Stimulated activated CD8-positive, alpha-beta memory T cell treated with anti-CD3 and anti-CD28 coated beads, Interleukin-12 subunit alpha, Interleukin-12 subunit beta, amount 100 ng/mL, for 4 hours (primary cell): ENCODE data around the gene JPT2.
"Not testable (repeated sequence)": the region's sequence is repeated elsewhere in the genome, so short reads cannot be mapped to it uniquely, and the experiment has no call there.

Experiments used
- DNase-seq: peaks from one replicate; pipeline ENCODE4 v3.0.0-alpha.2; 2020; ENCODE audit warnings: low read depth

The JPT2 gene

GRCh38 chr16:1676661-1677060, 1.4 kb upstream of the JPT2 start:
- DNase-seq, result no peak

DNA sequence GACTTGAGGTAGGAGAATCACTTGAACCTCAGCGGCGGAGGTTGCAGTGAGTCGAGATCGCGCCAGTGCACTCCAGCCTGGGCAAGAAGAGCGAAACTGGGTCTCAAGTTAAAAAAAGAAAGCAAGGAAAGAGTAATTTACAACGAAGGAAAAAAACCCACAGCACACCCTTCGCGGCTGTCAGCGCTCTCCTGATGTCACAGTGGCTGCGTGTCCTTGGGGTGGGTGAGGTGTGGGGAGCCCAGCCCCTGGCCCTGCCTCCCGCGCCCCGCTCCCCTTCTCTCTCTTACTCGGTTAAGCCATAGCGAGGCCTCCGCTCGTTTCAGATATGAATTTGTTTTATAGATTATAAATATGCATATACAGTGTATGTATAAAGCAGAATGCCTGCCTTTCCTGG, 740 bp upstream of the JPT2 start:
- no peak for DNase-seq

DNA sequence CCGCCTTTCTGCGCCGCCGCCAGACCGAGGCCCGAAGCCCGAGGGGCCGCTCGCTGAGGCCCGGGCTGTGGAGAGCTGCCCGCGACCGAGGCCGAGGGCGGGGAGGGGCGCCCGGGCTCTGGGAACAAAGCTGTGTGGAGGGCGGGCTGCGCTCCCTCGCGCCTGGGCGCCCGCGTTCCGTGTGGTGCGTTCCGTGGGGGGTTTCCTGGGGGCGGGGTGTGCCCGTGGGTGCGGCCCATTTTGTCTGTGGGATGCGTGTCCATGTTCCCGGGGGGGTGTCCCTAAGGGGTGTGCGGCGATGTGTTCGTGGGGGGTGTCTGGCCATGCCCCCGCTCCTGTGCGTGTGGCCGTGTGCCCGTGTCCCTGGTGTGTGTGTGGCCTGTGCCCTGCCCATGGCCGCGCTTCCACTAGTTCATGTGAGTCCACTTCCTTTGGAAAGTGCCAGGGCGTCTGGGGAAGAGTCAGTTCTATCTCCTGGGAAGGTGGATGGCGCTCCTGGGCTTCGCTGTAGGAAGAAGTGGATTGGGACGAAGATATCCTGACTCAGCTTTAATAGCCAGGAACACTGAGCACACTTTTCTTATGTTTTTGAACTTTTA, 520 bp downstream of the JPT2 start:
- DNase-seq, result peak; percentile 29

DNA sequence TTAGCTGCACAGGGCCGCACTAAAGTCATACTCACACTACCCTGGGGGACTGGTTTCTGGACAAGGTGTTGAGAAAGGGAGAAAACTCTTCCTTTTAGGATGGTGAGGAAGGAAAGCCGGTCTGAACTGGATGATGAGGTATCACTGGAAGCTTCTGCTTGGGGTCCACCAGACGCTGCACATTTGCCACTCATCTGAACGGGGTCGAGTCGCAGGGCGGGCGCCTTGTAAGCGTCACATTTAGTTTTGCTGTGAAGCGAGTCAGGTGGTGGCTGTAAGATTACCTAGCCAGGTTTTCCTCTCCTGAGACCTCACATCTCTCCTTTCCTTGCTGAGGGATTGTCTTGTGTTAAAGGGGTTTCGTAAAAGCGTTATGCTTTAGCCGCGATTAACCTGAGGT, 2.3 kb downstream of the JPT2 start:
- no peak for DNase-seq

- no peak for DNase-seq
Observed at GRCh38 chr16:1681032-1681431, 3.0 kb downstream of the JPT2 start.

GRCh38 chr16:1687427-1688316, 9.6 kb downstream of the JPT2 start:
- no peak for DNase-seq

DNA sequence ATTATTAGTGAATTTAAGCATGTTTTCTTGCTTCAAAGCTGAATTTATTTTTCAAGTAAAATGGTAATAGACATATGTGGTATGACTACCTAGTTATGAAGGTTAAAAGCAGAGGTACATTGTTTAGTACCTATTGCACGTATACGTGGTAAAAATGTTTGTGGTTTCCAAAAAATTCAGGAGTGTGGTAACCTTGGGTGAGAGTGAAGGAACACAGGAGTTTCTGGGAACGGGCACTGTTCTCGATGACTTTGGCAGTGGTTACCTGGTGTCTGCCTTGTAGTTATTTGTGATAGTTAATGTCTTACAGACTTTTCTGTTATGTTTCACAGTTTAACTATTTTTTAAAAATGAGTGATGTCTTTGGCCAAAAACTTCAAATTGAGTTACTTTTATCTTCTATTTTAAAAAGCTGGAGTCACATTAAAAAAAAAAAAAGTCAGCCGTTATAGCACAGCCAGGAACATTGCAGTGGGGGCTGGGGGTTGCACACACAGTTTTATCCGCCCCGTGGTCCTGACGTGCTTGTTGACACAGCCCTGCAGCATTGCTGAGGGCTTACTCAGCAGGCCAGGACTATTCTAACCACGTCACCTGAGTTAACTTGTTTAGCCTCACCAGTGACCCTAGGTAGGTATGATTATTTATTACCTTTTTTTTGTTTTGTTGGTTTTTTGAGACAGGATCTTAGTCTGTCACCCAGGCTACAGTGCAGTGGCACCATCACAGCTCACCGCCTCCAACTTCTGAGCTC, 10.9 kb downstream of the JPT2 start:
- no peak for DNase-seq

DNA sequence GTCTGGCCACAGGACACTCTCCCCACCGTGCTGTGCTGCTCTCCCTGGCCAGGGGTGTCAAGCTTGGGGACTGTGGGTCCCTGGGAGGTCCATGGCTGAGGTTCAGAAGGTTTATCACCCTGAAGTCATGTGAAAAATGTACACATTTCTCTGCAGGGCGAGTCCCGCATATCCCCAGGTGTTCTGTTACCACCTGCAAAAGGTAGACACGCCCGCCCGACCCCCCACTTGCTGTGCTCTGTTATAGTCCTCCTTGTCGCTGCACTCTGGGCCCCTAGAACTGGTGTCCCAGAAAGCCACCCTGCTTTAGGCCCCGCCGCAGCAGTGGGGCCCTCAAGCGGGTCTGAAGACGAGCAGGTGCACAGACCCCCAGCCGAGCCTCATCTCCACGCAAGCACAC, 11.8 kb downstream of the JPT2 start:
- DNase-seq, result no peak

DNA sequence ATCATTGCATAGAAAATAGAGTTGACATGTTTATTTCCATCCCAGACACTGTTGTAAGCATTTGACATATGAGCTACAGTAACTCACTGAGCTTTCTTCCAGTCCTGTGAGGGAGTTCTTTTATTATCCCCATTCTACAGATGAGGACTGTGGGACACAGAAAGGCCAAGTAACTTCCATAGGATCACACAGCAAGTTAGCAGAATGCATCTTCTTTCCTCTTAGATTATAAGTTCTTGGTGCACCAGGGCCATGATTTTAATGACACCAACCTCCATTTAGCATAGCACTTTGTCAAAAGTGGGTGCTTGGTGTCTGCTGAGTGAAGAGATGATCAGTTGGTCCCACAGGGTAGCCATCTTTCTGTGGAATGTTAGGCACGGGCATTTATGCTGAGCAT, 12.7 kb downstream of the JPT2 start:
- DNase-seq, result no peak

GRCh38 chr16:1691276-1691675, 13.2 kb downstream of the JPT2 start:
- DNase-seq, result no peak

GRCh38 chr16:1691956-1692355, 13.9 kb downstream of the JPT2 start:
- no peak for DNase-seq

DNA sequence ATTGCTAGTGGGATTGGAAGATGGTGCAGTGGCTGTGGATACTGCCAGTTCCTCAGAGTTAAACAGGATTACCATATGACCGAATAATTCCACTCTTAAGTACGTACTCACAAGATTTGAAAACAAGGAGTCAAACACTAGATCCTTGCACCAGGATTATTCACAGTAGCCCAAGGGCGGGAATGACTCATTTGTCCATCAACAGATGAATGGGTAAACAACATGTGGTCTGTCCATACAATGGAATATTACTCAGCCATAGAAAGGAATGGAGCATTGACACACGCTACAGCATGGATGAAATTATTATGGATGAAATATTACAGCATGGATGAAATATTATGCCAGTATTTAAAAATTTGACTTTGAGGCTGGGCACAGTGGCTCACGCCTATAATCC, 18.8 kb downstream of the JPT2 start:
- no peak for DNase-seq

GRCh38 chr16:1698680-1699079, 20.6 kb downstream of the JPT2 start:
- no peak for DNase-seq

GRCh38 chr16:1700246-1700645, 22.2 kb downstream of the JPT2 start:
- DNase-seq, result no peak

- DNase-seq, result no peak
Observed at GRCh38 chr16:1701216-1701878, 23.3 kb downstream of the JPT2 start.

GRCh38 chr16:1705324-1705687, 27.2 kb downstream of the JPT2 start:
- not testable (repeated sequence) for DNase-seq

DNA sequence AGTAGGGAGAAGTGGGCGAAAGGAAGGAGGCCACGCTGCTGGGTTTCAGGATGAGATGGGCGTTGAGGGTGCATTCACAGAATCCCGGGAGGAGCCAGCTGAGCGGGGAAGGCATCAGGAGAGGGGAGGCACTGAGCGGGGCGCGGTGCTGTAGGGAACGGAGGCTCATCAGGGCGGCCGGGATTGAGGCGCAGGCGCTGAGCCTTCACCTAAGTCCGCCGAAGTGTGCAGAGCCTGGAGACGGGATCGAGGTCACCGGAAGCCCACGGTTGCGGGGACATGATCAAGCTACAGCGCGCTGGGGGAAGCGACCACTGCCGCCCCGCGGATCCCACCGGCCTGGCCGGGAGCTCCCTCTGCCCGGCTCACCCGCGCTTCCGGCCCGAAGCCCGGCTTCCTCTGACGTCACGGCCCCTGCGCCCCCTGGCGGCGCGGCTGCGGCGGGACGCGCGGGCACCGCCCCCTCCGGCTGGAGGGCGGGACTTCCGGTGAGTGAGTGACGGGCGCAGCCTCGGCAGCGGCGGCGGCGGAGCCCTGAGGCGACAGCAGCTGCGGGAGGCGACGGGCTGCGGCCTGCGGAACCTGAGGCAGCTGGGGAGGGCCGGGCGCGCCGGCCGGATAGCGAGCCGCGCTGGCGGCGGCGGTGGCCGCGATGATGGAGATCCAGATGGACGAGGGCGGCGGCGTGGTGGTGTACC, 27.8 kb downstream of the JPT2 start, which contains the start of gene MAPK8IP3:
MAPK8IP3 (plus strand) TSS at position 508 of the 698 bp plus-strand sequence; CDS start at position 653, 145 bp downstream.
- peak; percentile 94 for DNase-seq

GRCh38 chr16:1706386-1707192, 28.5 kb downstream of the JPT2 start:
- peak; percentile 40 for DNase-seq

DNA sequence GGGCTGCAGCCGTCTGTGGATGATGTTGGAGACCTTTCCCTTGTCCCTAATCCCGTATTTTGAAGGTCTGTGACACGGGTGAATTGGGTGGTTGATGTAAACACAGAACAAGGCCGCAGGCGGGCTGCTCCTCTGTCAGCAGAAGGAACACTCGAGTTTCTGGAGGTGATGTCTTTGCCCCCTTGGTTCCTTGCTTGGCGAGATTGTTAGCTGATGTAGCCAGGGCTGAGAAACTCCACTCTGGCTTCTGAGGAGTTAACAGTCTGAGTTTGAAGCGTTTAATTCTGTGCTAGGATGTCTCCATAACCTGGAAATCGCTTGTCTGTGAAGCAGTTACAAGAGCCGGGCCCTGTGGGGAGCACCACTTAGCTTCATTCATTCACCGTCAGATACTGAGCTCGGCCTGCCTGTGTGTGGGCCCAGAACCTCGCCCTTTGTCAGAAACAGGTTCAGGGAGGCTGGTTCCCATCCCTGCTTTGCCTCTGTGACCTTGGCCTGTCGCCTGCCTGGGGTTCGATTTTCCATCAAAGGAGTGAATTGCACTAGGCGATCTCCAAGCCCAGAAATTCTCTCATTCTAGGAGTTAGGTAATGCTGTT, 29.2 kb downstream of the JPT2 start:
- DNase-seq, result no peak

- DNase-seq, result no peak
Observed at GRCh38 chr16:1708083-1708767, 30.1 kb downstream of the JPT2 start.
